GM18505 (cell line): ENCODE data around the gene FTL.

Experiments
- ATAC-seq: cut with Tn5 transposase; IDR thresholded peaks from one replicate; pipeline ENCODE4 v1.9.1; 2021; ENCODE audit not compliant: unreplicated experiment
- POLR2A ChIP-seq: IDR thresholded peaks from 4 replicates; pipeline ENCODE4 v1.6.1; 2011; ENCODE audit warnings: borderline replicate concordance; ENCODE audit not compliant: insufficient read depth, insufficient read length; ENCODE audit errors: extremely low read depth

FTL gene

DNA sequence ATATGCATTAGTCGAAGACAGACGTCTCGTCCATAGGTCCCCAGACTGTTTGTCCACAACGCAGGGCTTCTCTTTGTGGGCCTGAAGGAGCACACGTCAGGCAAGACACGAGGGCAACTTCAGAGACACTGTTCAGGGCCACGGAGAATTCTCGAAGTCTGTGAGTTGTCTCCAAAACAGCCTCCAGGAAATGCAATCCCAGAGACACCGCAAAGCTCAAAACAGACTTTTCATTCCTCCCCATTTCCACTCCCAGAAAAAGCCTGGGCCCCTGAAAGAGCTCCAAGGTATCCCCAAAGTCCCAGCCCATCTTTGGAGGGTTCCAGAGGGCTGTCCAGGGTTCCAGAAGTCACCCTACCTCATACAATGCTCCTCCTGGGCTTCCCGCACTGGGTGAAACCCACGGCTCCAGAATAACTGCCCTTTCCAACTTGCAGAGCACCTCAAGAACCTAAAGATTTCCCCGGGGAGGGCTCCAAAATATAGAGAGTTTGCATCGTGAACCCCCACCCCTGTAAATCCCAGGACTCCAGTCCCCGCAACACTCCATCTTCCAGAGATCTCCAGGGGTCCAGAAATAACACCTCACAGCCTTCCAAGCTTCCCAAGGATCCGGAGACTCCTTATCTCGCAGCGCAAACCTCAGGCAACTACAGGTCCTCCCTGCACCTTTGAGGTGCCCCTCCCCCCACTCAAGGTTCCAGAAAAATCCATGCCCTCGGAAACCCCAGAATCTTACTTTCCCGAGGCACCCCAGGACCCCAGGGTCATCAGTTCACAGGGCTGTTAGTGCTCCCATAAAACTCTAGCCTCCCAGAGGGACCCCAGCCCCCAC, 687 bp upstream of the FTL start:
- TF ChIP-seq POLR2A, result no peak
- ATAC-seq, result no peak

DNA sequence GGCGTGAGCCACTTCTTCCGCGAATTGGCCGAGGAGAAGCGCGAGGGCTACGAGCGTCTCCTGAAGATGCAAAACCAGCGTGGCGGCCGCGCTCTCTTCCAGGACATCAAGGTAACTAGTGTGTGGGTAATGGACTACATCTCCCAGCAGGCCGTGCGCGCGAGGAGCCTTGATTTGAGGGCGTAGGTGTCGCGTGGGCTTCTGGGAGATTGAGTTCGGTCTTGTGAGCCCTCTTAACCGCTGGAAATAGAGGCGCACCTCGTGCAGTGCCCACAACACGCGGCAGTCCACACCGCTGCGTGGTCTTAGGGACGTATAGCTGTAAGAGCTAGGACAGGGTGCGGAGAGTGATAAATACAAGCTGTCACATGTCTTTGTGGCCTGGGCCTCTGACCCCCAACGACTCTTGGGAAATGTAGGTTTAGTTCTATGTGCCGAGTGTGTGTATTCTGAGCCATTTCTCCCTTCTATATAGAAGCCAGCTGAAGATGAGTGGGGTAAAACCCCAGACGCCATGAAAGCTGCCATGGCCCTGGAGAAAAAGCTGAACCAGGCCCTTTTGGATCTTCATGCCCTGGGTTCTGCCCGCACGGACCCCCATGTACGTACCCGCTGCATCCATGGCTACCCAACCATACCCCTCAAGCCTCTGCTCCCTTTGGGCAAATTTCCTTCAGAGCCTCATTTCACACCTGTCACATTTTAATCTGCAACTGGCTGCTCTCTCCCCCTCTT, 864 bp downstream of the FTL start:
- ATAC-seq, result peak; percentile 11
- peak; percentile 49 for TF ChIP-seq POLR2A

DNA sequence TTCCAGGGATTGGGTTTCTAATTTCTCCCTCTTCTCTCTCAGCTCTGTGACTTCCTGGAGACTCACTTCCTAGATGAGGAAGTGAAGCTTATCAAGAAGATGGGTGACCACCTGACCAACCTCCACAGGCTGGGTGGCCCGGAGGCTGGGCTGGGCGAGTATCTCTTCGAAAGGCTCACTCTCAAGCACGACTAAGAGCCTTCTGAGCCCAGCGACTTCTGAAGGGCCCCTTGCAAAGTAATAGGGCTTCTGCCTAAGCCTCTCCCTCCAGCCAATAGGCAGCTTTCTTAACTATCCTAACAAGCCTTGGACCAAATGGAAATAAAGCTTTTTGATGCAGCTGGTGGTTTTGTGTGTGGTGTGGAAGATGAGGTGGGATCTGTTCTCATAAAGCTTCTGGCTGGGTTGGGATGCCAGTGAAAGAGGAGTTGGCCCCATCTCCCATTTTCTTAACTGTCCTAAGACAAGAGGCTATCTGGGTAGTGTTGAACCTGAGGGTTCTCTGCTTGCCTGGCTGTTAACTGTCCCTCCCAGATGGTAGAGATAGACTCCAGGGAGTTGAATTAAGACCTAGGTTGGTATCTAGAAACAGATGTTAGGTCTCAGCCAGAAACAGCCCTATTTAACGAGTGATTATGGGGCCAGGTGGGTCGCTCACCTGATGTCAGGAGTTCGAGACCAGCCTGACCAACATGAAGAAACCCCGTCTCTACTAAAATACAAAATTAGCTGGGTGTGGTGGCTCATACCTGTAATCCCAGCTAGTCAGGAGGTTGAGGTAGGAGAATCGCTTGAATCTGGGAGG, 1.6 kb downstream of the FTL start:
- no peak for TF ChIP-seq POLR2A
- no peak for ATAC-seq

DNA sequence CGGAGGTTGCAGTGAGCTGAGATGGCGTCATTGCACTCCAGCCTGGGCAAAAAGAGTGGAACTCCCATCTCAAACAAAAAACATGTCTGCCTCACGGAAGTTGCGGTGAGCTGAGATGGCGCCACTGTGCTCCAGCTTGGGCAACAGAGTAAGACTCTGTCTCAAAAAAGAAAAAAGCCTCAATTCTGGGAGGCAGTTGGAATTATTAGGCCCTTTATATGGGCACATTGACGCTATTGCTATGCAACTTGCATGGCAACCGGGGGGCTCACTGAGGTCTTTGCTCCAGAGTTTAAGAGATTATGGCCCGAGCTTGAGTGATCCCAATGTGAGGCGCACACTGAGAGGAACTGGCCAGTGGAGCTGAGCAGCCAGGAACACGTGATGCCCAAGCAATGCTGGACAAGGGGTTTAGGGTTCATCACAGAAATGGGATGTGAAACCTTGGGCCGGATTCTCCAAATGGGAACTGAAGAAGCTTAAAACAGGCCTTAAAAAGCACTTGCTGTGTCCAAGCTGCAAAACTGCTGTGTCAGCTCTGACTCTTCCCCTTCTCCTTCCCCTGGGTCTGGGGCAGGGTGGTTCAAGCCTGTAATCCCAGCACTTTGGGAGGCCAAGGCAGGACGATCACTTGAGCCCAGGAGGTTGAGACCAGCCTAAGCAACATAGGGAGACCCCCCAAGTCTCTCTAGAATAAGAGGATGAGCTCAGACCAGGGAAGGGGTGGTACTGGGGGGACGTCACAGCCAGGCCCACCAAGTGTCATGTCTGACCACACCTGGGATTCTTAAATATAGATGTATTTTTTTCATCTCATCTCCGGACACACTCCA, 2.5 kb downstream of the FTL start:
- TF ChIP-seq POLR2A, result peak; percentile 52
- ATAC-seq, result no peak

DNA sequence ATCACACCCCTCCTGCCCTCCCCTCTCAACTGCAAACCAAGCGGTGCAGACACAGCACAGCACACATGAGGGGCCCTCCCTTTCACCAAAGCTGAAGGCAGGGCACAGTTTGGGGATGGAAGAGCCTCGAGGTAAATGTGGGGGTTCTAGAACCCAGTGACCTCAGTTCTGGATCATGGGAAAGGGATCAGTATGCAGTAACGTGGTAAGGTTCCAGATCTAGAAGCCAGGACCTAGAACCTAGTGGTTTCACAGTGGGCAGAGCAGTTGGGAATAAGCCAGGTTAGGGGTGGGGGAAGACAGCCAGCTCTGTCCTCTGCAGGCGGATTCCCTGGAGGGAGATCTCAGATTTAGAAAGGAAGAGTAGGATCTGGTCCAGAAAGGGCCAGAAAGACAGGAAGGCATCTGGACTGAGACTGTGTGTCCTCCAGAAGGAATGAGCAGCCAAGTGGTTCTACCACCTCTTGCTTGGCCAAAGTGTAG, 3.1 kb downstream of the FTL start:
- TF ChIP-seq POLR2A, result no peak
- ATAC-seq, result no peak

DNA sequence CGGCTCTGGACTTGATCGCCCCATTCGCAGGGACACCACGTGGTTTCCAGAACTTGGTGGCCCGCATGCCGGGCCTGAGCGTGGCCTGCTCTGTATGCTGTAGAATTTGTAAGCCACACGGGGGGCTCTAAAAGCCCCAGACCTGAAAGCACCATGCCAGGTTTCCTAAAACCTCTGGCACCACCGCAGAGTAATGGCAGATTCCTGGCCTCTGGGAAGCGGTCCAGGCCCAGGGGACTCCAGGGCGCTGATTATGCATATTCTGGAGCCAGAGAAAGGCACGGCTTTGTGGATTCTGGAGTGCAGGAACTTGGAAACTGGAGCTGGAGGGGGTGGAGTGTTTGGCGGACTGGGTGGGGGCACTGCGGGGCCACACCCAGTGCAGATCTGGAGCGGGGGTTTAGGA, 3.7 kb downstream of the FTL start:
- no peak for ATAC-seq
- TF ChIP-seq POLR2A, result no peak

DNA sequence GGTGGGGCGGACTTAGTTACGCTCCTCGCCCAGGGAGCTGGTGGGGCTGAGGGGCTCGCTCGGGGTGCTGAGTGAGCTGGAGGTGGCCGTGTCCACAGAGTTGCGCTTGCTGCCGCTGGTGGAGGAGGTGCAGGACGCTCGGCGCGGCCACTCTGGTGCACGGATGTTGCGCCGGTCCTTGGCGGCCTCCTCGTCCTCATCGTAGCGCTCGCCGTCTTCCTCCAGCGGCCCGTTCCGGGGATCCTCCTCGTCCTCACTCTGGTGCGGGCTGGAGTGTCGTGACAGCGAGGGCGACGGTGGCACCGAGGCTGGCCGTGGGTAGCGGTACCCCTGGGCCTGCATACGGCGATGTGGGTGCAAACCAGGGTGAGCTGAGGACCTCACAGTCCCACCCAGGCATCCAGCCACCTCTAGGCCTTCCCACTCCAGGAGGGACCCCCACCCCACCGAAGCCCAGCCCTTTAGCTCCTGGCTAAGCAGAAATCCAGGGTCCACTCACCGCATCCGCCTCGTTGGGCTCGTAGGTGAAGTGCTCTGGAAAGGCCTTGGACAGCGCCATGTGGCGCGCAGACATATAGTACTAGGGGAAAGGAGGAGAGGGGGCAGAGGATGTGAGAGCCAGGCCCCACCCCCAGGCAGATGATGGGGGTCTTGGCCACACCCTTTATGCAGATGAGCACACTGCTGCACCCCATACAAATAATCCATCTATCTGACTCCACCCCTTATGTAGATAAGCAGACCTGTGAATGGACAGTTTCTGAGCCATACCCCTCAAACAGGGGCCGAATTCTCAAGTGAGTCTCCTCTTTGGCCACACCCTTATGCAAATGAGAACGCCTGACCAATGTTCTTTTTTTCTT, 4.4 kb downstream of the FTL start:
- no peak for TF ChIP-seq POLR2A
- no peak for ATAC-seq

DNA sequence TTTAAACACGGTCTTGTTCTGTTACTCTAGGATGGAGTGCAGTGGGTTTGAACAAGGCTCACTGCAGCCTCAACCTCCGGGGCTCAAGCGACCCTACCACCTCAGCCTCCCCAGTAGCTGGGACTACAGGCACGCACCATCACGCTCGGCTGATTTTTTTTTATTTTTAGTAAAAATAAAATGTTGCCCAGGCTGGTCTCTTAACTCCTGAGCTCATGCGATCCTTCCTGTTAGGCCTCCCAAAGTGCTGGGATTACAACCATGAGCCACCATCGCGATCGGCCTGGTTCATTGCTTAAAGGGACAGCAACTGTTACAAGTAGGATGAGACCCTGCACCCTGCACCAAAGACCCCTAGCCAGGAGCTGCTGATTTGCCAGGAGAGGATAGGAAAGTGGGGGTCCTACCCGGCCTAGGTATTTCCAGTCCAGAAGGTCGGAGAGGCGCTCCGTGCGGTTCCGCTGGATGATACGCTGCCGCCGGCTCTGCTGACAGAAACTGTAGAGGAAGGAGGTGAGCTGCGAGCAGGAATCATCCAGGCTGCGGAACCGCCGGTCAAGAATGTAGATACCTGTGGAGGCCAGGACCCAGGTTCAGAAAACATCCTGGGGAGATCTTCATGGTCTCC, 5.1 kb downstream of the FTL start:
- no peak for ATAC-seq
- TF ChIP-seq POLR2A, result no peak

DNA sequence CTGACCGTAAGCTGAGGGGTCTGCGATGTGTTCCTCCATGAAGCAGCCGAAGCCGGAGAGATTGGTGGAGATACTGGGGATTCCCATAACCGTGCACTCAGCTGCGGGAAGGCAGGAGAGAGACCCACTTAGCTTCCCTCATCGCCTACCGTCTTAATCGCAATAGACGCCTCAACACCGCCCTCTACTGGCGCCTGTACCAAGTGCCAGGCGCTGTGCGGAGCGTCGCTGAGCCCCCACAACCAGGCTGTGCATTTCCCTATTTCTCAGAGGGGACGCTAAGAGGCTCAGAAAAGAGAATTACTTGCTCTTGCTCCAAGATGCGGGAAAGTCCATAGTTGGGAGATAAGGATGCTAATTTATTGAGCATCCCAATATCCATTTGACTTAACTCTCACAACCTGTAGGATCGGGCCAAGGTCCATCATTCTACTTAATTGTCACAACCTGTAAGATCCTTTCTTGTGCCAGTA, 5.8 kb downstream of the FTL start:
- peak; percentile 39 for ATAC-seq
- TF ChIP-seq POLR2A, result no peak

DNA sequence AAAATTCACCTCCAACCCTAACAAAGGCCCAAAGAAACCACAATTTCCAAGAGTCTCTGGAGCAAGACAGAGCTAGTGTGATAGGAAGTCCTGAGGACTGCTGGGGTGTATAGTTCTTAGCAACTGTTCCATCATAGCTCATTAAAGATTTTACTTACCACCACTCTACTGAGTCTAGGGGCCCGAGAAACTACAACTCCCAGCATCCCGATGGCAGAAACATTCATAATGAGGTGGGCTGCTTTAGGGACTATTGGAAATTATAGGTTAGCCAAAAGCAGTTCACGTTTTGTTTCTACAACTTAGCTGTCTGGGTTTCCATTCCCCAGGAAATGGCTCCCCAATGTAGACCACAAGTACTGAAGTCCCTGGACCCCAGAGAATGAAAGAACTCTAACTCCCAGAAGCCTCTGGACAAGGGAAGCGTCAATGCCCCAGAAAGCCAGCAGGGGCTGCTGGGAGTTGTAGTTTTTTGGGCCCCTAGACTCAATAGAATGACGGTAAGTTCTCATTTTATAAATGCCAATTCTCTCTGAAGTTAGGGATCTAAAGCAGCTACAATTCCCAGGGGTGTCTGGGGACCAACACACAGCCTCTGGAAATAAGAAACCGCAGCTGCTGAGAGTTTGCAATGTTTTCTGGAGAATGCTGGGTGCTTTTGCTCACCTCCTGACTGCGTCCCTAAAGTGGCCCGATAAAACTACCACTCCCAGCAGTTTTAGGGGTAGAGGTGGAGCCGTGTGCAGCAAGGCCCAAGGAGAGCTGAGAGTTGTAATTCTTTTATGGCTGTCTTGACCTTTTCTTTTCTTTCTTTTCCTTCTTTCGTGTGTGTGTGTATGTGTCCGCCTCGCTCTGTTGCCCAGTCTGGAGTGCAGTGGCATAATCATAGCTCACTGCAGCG, 11.1 kb downstream of the FTL start:
- TF ChIP-seq POLR2A, result no peak
- no peak for ATAC-seq
